OCI-LY7 (cell line): Measurements from ENCODE around the gene SH3RF1. TPM values are rescaled to one million over a fixed set of nuclear protein-coding genes. Genes with fewer than 3 reads are reported as not detected.

ENCODE experiments used
- BruUV-seq: library from RNA; stranded (reverse); fragments of 400-500 nt; replicated peaks from 2 replicates; lab custom pipeline; 2021; lab: Mats Ljungman, UMichigan
- CTCF ChIA-PET: fragments of 300-600 bp; sonication (Branson Sonifier 250); formaldehyde crosslinking; loops from one replicate; lab custom pipeline; 2022; ENCODE audit warnings: antibody characterized with exemption; ENCODE audit not compliant: unreplicated experiment; lab: Charles Lee
- POLR2A ChIA-PET: fragments of 300-600 bp; sonication (Branson Sonifier 250); formaldehyde crosslinking; loops from one replicate; lab custom pipeline; 2022; ENCODE audit warnings: antibody characterized with exemption; lab: Charles Lee
- DNase-seq: peaks from one replicate; pipeline ENCODE4 v3.0.0-alpha.2; 2015; ENCODE audit warnings: low spot score
- H2AFZ ChIP-seq: fragments of 200-600 bp; sonication (generic), shearing (Covaris generic); 2 replicates; pipeline ENCODE4 v1.6.1; 2014; ENCODE audit warnings: mild to moderate bottlenecking, antibody characterized with exemption, low read length, moderate library complexity
- H3K27ac ChIP-seq: fragments of 200-600 bp; sonication (generic); 2 replicates; pipeline ENCODE4 v1.5.1; 2014; ENCODE audit warnings: mixed run types, low read depth, mild to moderate bottlenecking, moderate library complexity, low read length, inconsistent platforms; ENCODE audit not compliant: poor library complexity, severe bottlenecking
- H3K36me3 ChIP-seq: fragments of 200-600 bp; sonication (generic); 2 replicates; pipeline ENCODE4 v1.6.1; 2014; ENCODE audit warnings: mild to moderate bottlenecking, antibody characterized with exemption, low read length, moderate library complexity, mixed read lengths; ENCODE audit not compliant: insufficient read depth
- H3K4me1 ChIP-seq: fragments of 200-600 bp; sonication (generic); 2 replicates; pipeline ENCODE4 v1.5.1; 2014; ENCODE audit warnings: mild to moderate bottlenecking, low read length; ENCODE audit not compliant: insufficient read depth, poor library complexity, severe bottlenecking
- H3K4me2 ChIP-seq: fragments of 200-600 bp; sonication (generic); 2 replicates; pipeline ENCODE4 v1.6.1; 2014; ENCODE audit warnings: mild to moderate bottlenecking, low read length
- H3K4me3 ChIP-seq: fragments of 200-600 bp; sonication (generic); 2 replicates; pipeline ENCODE4 v1.5.1; 2014; ENCODE audit warnings: mild to moderate bottlenecking, low read depth, low read length; ENCODE audit not compliant: poor library complexity, severe bottlenecking
- H3K79me2 ChIP-seq: fragments of 200-600 bp; sonication (generic); 2 replicates; pipeline ENCODE4 v1.6.1; 2016; ENCODE audit warnings: low read depth, mild to moderate bottlenecking, low read length, moderate library complexity, mixed read lengths; ENCODE audit not compliant: insufficient read depth
- H3K9me2 ChIP-seq: fragments of 200-600 bp; sonication (generic); 2 replicates; pipeline ENCODE4 v1.6.1; 2016; ENCODE audit warnings: mild to moderate bottlenecking, low read length, mixed read lengths; ENCODE audit not compliant: insufficient read depth
- H3K9me3 ChIP-seq: fragments of 200-600 bp; sonication (generic); 2 replicates; pipeline ENCODE4 v1.6.1; 2014; ENCODE audit warnings: mild to moderate bottlenecking, mixed run types, low read length, mixed read lengths
- H4K20me1 ChIP-seq: fragments of 200-600 bp; sonication (generic); 2 replicates; pipeline ENCODE4 v1.6.1; 2014; ENCODE audit warnings: mild to moderate bottlenecking, antibody characterized with exemption, low read length, moderate library complexity, mixed read lengths; ENCODE audit not compliant: insufficient read depth
- CTCF ChIP-seq: fragments of 200-600 bp; sonication (generic); conservative IDR thresholded peaks from 2 replicates; pipeline ENCODE4 v1.5.1; 2014; ENCODE audit warnings: mild to moderate bottlenecking, antibody characterized with exemption, low read length, moderate library complexity, mixed read lengths
- EZH2phosphoT487 ChIP-seq: fragments of 200-600 bp; sonication (generic); IDR thresholded peaks from 2 replicates; pipeline ENCODE4 v1.6.1; 2018; ENCODE audit warnings: low read depth, borderline replicate concordance, mild to moderate bottlenecking, mixed run types, antibody characterized with exemption, low read length, moderate library complexity, mixed read lengths
- intact Hi-C: fragments of 100-400 bp; cut with micrococcal nuclease; formaldehyde crosslinking; loops from one replicate; pipeline ENCODE4 v1.10.0; 2022; ENCODE audit not compliant: unreplicated experiment
- total RNA-seq, 2 experiments: library from RNA; depleted of rRNA in 1 of 2; stranded (reverse); fragments of >200 nt in 1 of 2; shearing (Covaris generic) in 1 of 2; gene quantifications; 2 replicates each; pipeline ENCODE4 v1.2.3, GENCODE V29; 2014 to 2022

SH3RF1 gene
- total RNA-seq, 2 experiments from 2014 or later: not detected

- Histone ChIP-seq H3K4me1 (no peaks in the 10 kb centered on the region), H3K27ac (no peak overlapping the region), H3K4me2 (no peak overlapping the region), H3K36me3 (no peaks in the 10 kb centered on the region), H3K79me2 (no peaks in the 10 kb centered on the region), H3K9me2 (no peaks in the 10 kb centered on the region), H4K20me1 (no peaks in the 10 kb centered on the region), H3K9me3 (no peaks in the 10 kb centered on the region), H2AFZ (no peak overlapping the region), H3K4me3 (no peak overlapping the region)
- no peak for DNase-seq
- no TSS peak for BruUV-seq
- intact Hi-C loops: no loop called here
- ChIA-PET POLR2A (interaction anchor here (0.7 kb wide), 1 partner anchor 357 kb away, joined by 4 read pairs; no protein-coding TSS in a partner anchor), CTCF (no interaction called here)
- TF ChIP-seq EZH2phosphoT487 (no peak), CTCF (no peak)
These were observed 160.1 kb downstream of the SH3RF1 start for GRCh38 chr4:169110633-169111032.

- intact Hi-C loops: no loop called here
These were observed 161.6 kb downstream of the SH3RF1 start for GRCh38 chr4:169109035-169109675.

More at GRCh38 chr4:169109035-169109675, 161.6 kb downstream of the SH3RF1 start:
- Histone ChIP-seq H3K4me1 (no peaks in the 10 kb centered on the region), H3K4me3 (no peak overlapping the region), H4K20me1 (no peaks in the 10 kb centered on the region), H3K4me2 (no peak overlapping the region), H3K36me3 (no peaks in the 10 kb centered on the region), H3K27ac (no peak overlapping the region), H2AFZ (no peak overlapping the region), H3K79me2 (no peaks in the 10 kb centered on the region), H3K9me2 (no peaks in the 10 kb centered on the region), H3K9me3 (no peaks in the 10 kb centered on the region)
- no TSS peak for BruUV-seq
- DNase-seq: no peak
- TF ChIP-seq CTCF: no peak
- no peak for TF ChIP-seq EZH2phosphoT487
- POLR2A ChIA-PET: interaction anchor here (0.6 kb wide), 1 partner anchor 156 kb away, joined by 3 read pairs; no protein-coding TSS in a partner anchor
- CTCF ChIA-PET: no interaction called here
